GM19025 (cell line): ENCODE data around the gene DCDC1.

Experiments
- ATAC-seq: cut with Tn5 transposase; IDR thresholded peaks from one replicate; pipeline ENCODE4 v1.9.1; 2021; ENCODE audit warnings: mild to moderate bottlenecking, low read depth, moderate library complexity; ENCODE audit not compliant: unreplicated experiment

Gene DCDC1

DNA sequence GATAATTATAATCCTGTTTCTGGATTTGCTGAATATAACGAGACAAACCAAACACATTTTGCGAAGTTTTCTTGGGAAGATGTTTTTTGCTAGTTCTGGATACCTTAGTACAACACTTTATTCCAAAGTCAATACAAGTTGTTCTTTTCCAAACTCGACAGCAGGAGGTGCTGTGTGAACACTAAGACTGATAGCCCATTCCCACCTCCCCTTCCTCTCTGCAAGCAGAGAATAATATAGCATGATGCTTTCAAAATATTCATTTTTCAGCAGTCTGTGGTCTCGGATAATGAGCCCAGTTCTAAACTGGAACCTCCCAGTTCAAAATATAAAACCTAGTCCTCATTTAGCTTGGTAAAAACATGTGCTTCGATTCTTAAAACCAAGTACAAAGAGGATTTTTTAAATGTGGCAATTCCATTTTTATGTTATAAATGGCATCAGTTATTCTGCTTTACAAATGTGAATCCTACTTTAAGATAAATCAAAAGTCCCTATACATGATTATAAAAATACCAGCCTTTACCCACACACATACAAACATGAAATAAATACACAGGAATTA is 129.1 kb downstream of the DCDC1 start:
- ATAC-seq = no peak

- no peak for ATAC-seq
These were observed 131.4 kb downstream of the DCDC1 start for GRCh38 chr11:31237819-31238760.

GRCh38 chr11:31236143-31236542 is 133.4 kb downstream of the DCDC1 start:
- ATAC-seq = no peak

- ATAC-seq = no peak
These were observed 136.1 kb downstream of the DCDC1 start for GRCh38 chr11:31233425-31233824.

- no peak for ATAC-seq
These were observed 137.9 kb downstream of the DCDC1 start for GRCh38 chr11:31231601-31232000.

DNA sequence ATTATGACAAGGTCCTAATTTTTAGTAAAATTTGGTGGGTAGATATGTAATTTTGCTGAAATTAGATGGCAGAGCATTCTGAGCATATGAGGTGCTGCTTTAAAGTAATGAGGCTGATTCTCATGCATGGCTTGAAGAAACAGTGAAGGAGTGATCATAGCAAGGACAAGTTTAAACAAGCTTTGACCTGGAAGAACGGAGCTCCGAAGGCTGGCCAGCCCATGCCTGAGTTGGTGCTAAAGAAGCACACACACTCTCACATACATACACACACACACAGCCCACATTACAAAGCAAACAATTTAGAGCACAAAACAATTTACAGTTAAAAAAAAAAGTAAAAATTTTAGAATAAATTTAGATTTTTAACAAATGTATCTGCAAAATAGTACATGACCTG is 150.7 kb downstream of the DCDC1 start:
- ATAC-seq = no peak

DNA sequence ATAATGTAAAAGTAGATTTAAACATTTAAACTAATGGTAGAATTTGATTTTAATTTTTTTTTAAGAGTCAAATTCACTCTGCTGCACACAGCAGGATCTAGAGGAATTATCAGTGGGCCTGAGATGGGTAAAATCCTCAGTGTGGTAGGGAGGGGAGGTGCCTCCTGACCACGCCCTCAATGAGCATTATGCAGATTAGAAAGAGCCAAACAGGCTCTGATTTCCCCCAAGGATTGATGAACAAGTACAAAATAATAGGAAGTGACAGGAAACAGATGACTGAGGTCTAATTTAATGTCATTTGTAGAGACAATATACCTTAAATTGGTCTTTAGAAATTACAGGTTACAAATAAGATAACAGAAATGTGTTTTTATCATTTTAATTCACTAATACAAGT is 155.2 kb downstream of the DCDC1 start:
- ATAC-seq = no peak

DNA sequence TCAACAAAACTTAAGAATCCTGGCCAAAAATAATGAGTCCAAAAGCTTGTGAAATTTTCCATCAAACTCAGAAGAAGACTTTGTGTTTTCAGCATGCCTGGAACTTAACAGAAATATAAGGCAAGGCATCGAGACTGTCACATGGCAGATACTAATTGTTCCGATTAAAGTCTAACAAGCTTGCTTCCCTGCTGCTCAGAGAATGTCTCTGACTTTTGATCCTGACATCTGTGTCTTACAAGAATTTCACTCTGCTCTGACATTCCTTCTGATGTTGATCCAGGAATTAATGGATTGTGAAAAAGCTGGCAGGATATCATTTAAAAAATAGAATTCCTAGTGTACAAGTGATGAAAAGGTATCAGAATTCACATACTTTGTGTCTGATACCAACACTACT is 170.2 kb downstream of the DCDC1 start:
- ATAC-seq = no peak

DNA sequence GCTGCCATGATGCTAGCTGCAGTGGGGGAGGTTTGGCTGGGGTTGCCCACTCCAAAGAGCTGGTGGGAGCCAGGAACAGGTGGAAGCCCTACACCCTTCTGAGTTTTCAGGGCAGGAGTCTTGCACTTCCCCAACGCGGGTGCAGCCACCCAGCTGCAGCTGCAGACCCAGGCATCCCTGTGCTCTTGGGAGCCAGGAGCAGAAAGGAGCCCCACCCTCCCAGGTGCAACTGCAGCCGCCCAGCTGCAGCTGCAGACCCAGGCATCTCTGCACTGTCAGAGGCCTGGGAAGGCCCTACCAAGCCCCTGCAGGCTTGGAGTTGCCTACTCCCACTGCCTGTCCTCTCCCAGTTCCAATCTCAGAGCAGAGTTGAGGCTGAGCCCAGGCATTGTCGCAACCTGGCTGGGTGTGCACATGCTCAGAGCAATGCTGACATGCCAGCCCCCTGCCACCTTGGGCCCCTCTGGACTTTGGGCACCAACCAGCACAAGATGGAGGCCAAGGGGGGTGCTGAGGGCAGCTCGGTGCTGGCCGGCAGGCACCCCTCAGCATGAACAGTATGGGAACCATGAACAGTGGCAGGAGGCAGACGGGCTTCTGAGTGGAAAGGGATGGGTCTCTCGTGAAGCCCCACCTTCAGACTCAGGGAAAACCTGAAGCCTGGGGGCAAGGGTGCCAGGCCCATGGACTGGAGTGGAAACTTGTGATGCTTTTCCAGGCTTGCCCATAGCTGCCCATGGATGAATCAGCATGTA is 195.4 kb downstream of the DCDC1 start:
- ATAC-seq = no peak

DNA sequence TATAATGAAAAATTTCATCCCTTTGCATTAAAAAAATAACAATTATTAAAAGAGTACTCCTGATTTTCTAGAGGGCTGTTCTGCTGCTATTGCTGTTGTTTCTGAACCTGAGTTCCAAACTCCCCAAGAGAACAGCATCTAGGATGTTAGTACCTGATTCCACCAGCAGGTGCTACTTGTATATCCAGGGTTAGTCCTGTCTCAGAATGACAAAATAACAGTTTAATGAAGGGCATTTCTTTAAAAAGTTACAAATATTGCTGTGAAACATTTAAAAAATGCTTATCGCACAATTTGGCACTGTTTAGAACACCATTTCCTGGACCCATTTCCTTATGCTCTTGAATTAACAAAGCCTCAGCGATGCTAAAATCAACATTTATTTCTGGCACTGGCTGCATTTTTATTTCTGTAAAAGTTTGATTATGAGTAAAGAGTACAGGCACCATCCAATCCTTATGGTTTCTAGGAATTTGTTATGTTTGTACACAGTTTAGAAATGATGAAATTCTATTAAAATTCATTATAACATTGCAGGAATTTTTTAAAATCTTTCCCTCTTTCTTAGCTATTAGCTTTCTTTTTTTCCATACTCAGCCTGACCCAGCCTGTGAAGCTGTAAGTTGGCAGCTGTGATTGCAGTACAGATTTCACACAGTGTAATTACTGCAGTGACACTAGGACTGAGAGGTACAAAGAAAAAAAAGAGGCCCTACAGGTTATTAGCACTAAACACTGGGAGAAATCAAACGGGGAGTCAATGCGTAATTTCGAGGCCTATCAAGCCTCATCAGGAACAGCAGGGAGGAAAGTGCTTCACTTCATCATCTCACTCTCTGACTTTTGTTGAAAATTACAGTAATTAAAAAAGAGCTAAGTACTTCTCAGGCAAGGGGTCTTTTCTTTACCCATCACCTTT is 208.8 kb downstream of the DCDC1 start:
- ATAC-seq = no peak

GRCh38 chr11:31150841-31151240 is 218.7 kb downstream of the DCDC1 start:
- no peak for ATAC-seq

DNA sequence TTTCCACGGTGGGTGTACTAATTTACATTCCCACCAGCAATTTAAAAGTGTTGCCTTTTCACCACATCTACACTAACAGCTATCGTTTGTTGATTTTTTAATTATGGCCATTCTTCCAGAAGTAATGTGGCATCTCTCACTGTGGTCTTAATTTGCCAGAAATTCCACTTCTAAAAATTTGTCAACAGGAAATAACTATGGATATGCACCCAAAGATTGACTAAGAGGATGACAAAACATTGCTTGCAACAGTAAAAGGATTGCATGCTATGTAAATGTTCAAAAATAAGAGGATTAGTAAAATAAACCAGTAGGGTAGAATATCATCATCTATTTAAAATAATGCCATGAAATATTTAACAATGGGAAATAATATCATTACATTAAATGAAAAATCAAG is 219.5 kb downstream of the DCDC1 start:
- ATAC-seq = no peak

GRCh38 chr11:31141789-31142188 is 227.8 kb downstream of the DCDC1 start:
- no peak for ATAC-seq

DNA sequence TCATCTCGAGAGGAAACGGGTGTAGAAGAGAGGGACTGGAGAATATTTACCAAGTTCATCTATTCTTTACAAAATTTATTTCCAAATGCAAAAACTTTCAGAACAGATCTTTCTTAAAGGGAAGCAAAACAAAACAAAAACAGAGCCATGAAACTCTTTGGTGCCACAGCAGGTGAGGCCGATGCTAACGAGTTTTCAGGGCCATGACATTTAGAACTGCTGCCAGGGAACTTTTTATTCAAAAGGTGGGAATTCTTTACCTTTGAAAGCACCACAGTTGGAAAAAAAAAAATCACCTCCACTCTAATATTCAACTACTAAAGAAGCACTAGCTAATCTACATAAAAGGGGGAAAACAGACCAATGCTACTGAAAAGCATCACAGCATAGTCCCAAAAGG is 230.1 kb downstream of the DCDC1 start:
- ATAC-seq = no peak

DNA sequence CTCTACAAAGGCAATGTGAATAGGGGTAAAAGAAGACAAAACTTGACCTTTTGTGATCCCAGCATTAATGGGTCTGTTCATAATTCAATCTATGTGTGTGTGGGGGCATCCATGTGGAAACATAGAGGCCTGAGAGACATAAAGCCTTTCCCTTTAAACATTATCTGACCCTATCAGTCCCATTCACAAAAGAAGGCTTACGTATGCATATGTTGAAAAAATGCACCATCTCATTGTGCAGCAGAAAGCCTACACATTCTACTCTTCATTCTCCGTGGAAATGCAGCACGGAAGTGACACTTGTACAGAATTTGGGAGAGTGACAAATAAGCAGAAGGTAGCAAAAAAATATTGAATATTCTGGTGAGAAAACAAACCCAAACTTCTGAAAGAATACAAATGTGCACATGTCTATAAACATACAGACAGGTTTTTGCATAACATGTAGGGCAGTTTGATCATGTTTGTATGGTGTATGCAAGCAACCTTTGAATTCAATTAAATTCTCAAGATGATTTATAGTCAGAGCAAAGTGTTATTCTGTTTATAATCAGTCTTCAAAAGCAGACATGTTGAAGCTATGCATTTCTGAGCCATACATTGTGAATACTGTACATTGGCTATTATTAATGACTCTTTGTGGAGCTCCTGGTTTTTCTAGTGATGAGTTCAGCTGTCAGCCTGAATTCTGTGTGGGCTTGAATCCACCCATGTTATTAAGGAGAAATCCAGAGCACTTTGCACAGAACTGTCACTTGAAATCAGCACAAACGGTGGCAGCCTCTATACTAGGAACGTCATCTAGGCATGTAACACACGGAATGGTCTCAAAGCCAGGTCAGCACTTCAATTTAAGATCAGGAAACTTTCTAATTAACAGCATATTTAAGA is 236.8 kb downstream of the DCDC1 start:
- no peak for ATAC-seq

GRCh38 chr11:31131760-31132159 is 237.8 kb downstream of the DCDC1 start:
- ATAC-seq = no peak

- no peak for ATAC-seq
These were observed 242.2 kb downstream of the DCDC1 start for GRCh38 chr11:31127290-31127689.

GRCh38 chr11:31120428-31120827 is 249.1 kb downstream of the DCDC1 start:
- ATAC-seq = no peak

DNA sequence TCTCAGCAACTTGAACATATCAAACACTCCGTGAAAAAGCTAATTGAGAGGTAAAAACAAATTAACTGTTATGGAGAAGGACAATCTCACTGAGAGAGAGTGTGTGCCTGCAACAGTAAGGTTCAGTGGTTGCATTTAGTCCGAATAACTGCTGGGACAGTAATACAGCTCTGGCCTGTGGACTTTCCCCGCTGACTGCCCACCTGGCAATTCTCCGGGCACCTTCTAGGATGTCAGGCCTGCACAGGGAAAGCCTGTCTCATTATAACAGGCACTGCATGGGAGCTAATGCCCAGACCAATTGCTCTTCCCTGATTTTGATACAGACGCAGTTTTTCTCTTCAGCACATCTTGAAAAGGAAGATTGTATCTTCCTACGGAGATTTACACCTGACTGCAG is 251.0 kb downstream of the DCDC1 start:
- ATAC-seq = no peak
